BLaER1 treated with 17β-estradiol and CSF1 and Interleukin-3, amounts not matched to agents 10 nM and 100 nM (cell line): Measurements from ENCODE around the gene OR2H1.

ENCODE experiments used
- H3K27ac ChIP-seq, 11 experiments: shearing (Covaris generic); formaldehyde crosslinking; 2 replicates each; pipeline ENCODE4 v1.8.1; 2022
- H3K27me3 ChIP-seq, 11 experiments: shearing (Covaris generic); formaldehyde crosslinking; 2 replicates each; pipeline ENCODE4 v1.8.1; 2022
- H3K36me3 ChIP-seq, 11 experiments: shearing (Covaris generic); formaldehyde crosslinking; 2 replicates each; pipeline ENCODE4 v1.8.1; 2022
- H3K4me1 ChIP-seq, 10 experiments: shearing (Covaris generic); formaldehyde crosslinking; 2 replicates each; pipeline ENCODE4 v1.8.1; 2022
- H3K4me2 ChIP-seq, 11 experiments: shearing (Covaris generic); formaldehyde crosslinking; 2 replicates each; pipeline ENCODE4 v1.8.1; 2022
- H3K4me3 ChIP-seq, 10 experiments: shearing (Covaris generic); formaldehyde crosslinking; 2 replicates each; pipeline ENCODE4 v1.8.1; 2022
- H3K9ac ChIP-seq, 11 experiments: shearing (Covaris generic); formaldehyde crosslinking; 2 replicates each; pipeline ENCODE4 v1.8.1; 2022
- H3K9me3 ChIP-seq, 11 experiments: shearing (Covaris generic); formaldehyde crosslinking; replicated peaks in 1 of 11; 2 replicates each; pipeline ENCODE4 v1.8.1; 2022
- H4K20me1 ChIP-seq, 11 experiments: shearing (Covaris generic); formaldehyde crosslinking; 2 replicates each; pipeline ENCODE4 v1.8.1; 2022
- Cebpa-rat ChIP-seq, 11 experiments: shearing (Covaris generic); IDR thresholded peaks; 2 replicates each; pipeline ENCODE4 v1.8.1; 2022

Gene OR2H1

DNA sequence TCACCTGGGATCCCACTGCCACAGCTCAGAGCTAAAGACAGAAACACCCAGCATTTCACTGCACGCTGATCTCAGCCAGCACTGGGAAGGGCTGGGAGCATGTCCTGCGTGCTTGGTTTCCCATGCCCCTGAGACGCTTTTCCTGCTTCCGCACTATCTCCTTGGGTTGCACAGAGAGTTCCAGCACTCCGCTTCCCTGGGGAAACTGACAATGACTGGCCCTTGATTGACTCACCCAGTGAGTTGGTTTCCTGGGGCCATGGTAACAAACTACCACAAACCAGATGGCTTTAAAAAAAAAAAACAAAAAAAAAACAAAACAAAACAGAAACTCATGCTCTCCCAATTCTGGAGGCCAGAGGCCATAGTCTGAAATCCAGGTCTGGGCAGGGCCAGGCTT lies 45.6 kb downstream of the OR2H1 start:
- Histone ChIP-seq H3K4me1 (no peaks in the 10 kb centered on the region), H4K20me1 (no peaks in the 10 kb centered on the region), H3K9me3 (no peaks in the 10 kb centered on the region), H3K4me2 (no peak overlapping the region), H3K9ac (no peak overlapping the region), H3K4me3 (no peak overlapping the region), H3K27me3 (no peaks in the 10 kb centered on the region), H3K36me3 (no peaks in the 10 kb centered on the region), H3K27ac (no peak overlapping the region)
- TF ChIP-seq Cebpa-rat (IDR thresholded peaks at IDR 0.05) = no peak

DNA sequence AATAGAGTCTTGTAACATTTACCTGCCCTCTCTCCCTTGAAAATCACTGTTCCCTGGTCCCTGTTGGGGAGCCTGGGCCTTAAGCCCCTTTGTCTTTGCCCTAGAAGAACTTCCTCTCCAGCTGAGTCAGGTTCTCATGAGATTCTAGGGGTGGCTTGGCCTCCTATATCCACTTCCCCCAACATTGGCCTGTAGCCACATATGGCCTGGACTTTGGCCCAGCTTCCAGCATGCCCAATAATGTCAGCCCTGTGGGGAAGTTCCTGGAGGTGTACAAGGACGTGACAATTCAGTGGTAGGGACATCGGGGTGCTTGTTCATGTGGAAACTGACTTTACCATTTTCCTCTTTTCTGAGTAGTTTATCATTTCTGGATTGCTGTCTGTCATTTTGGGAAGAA lies 48.0 kb downstream of the OR2H1 start:
- H3K36me3 ChIP-seq = no peaks in the 10 kb centered on the region
- no peaks in the 10 kb centered on the region for H3K9me3 ChIP-seq
- TF ChIP-seq Cebpa-rat (IDR thresholded peaks at IDR 0.05) = no peak
- H3K27me3 ChIP-seq = no peaks in the 10 kb centered on the region
- H4K20me1 ChIP-seq = no peaks in the 10 kb centered on the region
- no peak overlapping the region for H3K9ac ChIP-seq
- H3K4me2 ChIP-seq = 0 out of 22 replicates have a peak overlapping the region, but pooled peaks of 1 of the 11 experiments have one; percentile 2
- H3K27ac ChIP-seq = no peak overlapping the region
- H3K4me3 ChIP-seq = no peak overlapping the region
- no peaks in the 10 kb centered on the region for H3K4me1 ChIP-seq

DNA sequence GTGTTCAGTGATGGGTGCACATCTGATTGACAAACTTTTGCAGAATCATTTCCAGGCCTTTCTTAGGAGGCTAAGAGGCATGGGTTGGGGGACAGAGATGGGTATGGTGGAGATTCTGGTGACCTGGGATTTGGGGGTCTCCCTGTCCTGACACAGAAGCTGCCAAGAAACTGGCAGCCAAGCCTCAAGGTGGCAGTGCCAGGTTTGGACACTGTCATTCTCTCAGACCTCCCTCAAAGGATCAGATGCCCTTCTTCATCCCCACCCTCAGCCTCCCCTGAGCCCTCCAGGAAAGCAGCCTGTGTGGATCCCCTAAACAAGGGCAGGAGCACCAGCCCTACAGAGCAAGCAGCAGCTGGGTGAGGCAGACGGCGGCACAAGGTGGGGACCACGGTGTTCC lies 48.9 kb downstream of the OR2H1 start:
- Histone ChIP-seq H3K4me3 (no peak overlapping the region), H4K20me1 (no peaks in the 10 kb centered on the region), H3K4me1 (no peaks in the 10 kb centered on the region), H3K36me3 (no peaks in the 10 kb centered on the region), H3K27me3 (no peaks in the 10 kb centered on the region), H3K4me2 (no peak overlapping the region), H3K9me3 (no peaks in the 10 kb centered on the region), H3K27ac (no peak overlapping the region), H3K9ac (no peak overlapping the region)
- TF ChIP-seq Cebpa-rat (IDR thresholded peaks at IDR 0.05) = no peak

DNA sequence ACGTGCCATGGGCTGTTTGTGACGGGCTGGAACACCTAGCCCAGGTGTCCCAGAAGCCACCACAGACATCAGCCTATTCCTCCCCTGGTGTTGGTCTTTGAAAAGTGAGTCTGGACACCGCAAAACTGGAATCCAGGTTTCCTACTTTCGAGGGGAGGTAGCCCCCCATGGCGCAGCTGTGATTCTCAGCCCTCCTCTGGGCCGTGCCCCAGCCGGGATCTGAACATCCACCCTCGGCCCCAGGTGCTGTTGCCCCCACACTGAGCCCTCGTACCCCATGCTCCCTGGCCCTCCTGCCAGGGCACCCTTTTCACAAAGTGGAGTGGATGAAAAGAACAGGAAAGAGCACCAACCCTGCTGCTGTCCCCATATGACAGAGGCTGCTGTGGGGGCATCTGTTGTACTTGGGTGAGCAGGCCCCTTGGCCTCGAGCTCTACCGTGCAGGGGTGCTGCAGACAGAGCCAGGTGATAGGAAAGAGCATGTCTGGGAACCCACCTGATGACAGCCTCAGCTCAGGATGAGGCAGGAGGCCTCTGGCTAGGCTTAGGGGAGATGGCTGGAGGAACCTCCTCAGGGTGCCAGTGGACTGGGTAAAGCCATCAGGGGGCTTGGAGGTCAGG lies 49.6 kb downstream of the OR2H1 start:
- Histone ChIP-seq H3K9ac (no peak overlapping the region), H4K20me1 (no peaks in the 10 kb centered on the region), H3K36me3 (no peaks in the 10 kb centered on the region), H3K9me3 (no peaks in the 10 kb centered on the region), H3K4me3 (no peak overlapping the region), H3K27me3 (no peaks in the 10 kb centered on the region), H3K4me1 (no peaks in the 10 kb centered on the region), H3K4me2 (no peak overlapping the region), H3K27ac (no peak overlapping the region)
- TF ChIP-seq Cebpa-rat (IDR thresholded peaks at IDR 0.05) = no peak

DNA sequence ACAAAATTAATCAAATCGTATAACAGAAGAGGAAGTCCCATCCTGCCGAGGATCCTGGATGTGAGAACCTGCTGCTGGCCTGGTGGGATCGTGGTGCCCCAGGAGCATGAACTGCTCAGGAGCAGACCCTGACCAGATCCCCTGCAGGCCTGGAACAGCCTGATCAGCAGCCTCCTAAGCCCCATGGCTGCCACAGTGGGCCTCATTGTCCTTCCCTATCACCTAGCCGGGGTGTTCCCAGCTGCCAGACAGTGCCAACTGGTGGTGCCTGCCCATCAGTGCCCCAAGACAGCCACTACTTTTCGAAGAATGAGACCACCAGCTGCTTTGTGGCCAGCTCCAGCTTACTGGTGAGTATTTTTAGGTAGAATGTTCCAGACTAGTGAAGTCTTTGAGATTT lies 50.4 kb downstream of the OR2H1 start:
- H3K4me2 ChIP-seq = no peak overlapping the region
- TF ChIP-seq Cebpa-rat (IDR thresholded peaks at IDR 0.05) = no peak
- H3K9ac ChIP-seq = no peak overlapping the region
- H3K4me1 ChIP-seq = no peaks in the 10 kb centered on the region
- H3K36me3 ChIP-seq = no peaks in the 10 kb centered on the region
- H3K27ac ChIP-seq = no peak overlapping the region
- H3K4me3 ChIP-seq = no peak overlapping the region
- H3K27me3 ChIP-seq = no peaks in the 10 kb centered on the region
- H3K9me3 ChIP-seq = no peaks in the 10 kb centered on the region
- H4K20me1 ChIP-seq = no peaks in the 10 kb centered on the region

DNA sequence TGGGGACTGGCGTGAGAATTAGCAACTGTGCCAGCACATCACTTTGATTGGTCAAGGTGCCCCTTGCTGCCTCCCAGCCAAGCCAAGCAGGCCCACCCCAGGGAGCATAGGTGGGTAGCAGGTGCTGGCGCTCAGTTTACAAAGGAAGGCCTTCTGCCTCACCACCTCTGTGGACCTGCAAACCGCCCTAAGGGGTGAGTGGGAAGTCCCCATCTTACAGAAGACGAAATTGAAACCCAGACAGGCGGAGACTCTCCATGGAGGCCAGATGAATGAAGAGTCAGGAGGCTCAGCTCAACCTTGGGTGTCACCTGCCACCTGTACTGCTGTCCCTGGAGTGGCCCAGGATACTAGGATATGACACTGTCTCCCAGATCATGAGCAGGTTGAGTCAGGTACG lies 52.3 kb downstream of the OR2H1 start:
- H3K4me3 ChIP-seq = no peak overlapping the region
- no peaks in the 10 kb centered on the region for H3K36me3 ChIP-seq
- no peaks in the 10 kb centered on the region for H4K20me1 ChIP-seq
- no peaks in the 10 kb centered on the region for H3K27me3 ChIP-seq
- TF ChIP-seq Cebpa-rat (IDR thresholded peaks at IDR 0.05) = no peak
- H3K4me2 ChIP-seq = no peak overlapping the region
- H3K4me1 ChIP-seq = no peaks in the 10 kb centered on the region
- H3K9ac ChIP-seq = no peak overlapping the region
- H3K9me3 ChIP-seq = no peaks in the 10 kb centered on the region
- no peak overlapping the region for H3K27ac ChIP-seq

DNA sequence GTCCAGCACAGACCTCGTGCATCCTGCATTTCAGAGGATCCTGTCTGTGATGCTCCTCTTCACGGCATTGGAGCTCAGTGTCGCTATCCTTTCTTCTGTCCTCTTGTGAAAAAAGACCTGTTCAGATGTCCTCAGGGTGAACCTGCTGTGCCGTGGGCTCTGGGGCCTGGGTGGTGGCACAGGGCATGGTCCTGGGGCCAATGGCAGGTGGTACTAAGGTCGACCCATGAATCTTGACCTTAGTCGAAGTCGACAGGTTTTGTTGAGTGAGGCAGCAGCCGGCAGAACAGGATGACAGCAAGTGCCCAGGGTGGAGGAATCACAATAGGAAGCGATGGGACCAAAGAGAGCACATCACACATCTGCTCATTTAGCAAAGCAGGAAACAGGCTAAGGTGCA lies 52.8 kb downstream of the OR2H1 start:
- no peak overlapping the region for H3K4me2 ChIP-seq
- TF ChIP-seq Cebpa-rat (IDR thresholded peaks at IDR 0.05) = no peak

DNA sequence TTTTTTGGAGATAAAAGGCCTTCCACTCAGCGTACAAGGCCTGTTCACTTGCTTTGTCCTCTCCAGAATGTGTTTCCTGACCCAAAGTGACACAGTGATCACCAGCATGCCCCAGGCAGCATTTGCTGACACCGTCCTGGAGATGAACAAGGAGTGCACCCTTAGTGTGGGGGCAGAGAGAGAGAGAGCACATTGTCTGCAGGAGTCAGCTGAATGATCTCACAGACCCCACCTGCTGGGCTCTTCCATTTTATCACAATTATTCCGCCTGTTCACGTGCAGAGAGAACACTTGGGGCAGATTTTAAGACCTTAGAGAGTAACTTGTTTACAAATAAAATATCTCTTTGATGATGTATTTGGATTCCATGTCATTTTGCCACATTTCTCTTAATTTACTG lies 53.2 kb downstream of the OR2H1 start:
- TF ChIP-seq Cebpa-rat (IDR thresholded peaks at IDR 0.05) = no peak
- H3K9ac ChIP-seq = no peak overlapping the region
- no peak overlapping the region for H3K4me3 ChIP-seq
- H3K9me3 ChIP-seq = no peaks in the 10 kb centered on the region
- H3K4me2 ChIP-seq = no peak overlapping the region
- no peaks in the 10 kb centered on the region for H3K27me3 ChIP-seq
- H3K36me3 ChIP-seq = no peaks in the 10 kb centered on the region
- no peaks in the 10 kb centered on the region for H4K20me1 ChIP-seq
- H3K4me1 ChIP-seq = no peaks in the 10 kb centered on the region
- H3K27ac ChIP-seq = no peak overlapping the region

More for the DNA sequence above, 52.8 kb downstream of the OR2H1 start:
- Histone ChIP-seq H3K36me3 (no peaks in the 10 kb centered on the region), H3K27ac (no peak overlapping the region), H3K9me3 (no peaks in the 10 kb centered on the region), H3K4me3 (no peak overlapping the region), H3K4me1 (no peaks in the 10 kb centered on the region), H4K20me1 (no peaks in the 10 kb centered on the region), H3K9ac (no peak overlapping the region), H3K27me3 (no peaks in the 10 kb centered on the region)

DNA sequence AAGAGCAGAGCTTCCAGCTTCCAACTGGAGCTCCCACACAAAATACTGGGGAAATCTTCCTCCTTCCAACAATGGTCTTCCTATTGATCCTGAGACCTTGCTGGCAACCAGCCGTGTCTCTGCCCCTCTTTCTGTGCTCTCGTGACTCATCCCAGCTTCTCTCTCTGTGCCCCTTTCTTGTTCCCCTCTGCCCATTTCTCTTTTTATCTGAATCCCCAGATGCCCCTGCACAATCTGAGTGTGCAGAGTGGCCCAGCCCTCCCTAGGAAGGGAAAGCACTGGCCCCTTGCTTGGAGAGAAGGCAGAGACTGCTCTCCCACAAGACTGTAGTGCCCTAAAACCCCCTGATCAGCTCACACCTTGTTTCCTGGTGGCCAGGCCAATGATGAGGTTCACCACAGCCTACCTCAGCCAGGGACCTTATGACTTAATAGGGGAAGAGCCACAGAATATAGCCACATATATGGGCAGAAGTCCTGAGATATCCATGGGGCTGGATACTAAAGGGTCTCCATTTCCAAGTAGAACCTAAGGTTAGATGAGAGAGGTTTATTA lies 53.9 kb downstream of the OR2H1 start:
- Histone ChIP-seq H3K9me3 (no peaks in the 10 kb centered on the region), H3K36me3 (no peaks in the 10 kb centered on the region), H3K9ac (no peak overlapping the region), H3K27me3 (no peaks in the 10 kb centered on the region), H3K4me3 (no peak overlapping the region), H3K27ac (no peak overlapping the region), H3K4me2 (no peak overlapping the region), H3K4me1 (peaks cover 0 to 6% (median 2%) of the 10 kb centered on the region in 10 experiments; a peak in 9 of 20 replicates), H4K20me1 (no peaks in the 10 kb centered on the region)
- TF ChIP-seq Cebpa-rat (IDR thresholded peaks at IDR 0.05) = no peak
